Measurements from ENCODE around the gene ADSS2. TPM values are rescaled to one million over a fixed set of nuclear protein-coding genes. Genes with fewer than 3 reads are reported as not detected.

ADSS2 gene
- total RNA-seq, 1 donor, result 70.0 TPM

- no peak for DNase-seq (ENCODE audit: low read depth)
- TF ChIP-seq, protein P1, sequence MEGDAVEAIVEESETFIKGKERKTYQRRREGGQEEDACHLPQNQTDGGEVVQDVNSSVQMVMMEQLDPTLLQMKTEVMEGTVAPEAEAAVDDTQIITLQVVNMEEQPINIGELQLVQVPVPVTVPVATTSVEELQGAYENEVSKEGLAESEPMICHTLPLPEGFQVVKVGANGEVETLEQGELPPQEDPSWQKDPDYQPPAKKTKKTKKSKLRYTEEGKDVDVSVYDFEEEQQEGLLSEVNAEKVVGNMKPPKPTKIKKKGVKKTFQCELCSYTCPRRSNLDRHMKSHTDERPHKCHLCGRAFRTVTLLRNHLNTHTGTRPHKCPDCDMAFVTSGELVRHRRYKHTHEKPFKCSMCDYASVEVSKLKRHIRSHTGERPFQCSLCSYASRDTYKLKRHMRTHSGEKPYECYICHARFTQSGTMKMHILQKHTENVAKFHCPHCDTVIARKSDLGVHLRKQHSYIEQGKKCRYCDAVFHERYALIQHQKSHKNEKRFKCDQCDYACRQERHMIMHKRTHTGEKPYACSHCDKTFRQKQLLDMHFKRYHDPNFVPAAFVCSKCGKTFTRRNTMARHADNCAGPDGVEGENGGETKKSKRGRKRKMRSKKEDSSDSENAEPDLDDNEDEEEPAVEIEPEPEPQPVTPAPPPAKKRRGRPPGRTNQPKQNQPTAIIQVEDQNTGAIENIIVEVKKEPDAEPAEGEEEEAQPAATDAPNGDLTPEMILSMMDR (IDR thresholded peaks at IDR 0.05; ENCODE audit: insufficient read depth, low read depth, low read length), result no peak
- no peak overlapping the region for H3K4me3 ChIP-seq (ENCODE audit: low read depth, low read length)
These were observed 15.0 kb upstream of the ADSS2 start for GRCh38 chr1:244466724-244467123.

DNA sequence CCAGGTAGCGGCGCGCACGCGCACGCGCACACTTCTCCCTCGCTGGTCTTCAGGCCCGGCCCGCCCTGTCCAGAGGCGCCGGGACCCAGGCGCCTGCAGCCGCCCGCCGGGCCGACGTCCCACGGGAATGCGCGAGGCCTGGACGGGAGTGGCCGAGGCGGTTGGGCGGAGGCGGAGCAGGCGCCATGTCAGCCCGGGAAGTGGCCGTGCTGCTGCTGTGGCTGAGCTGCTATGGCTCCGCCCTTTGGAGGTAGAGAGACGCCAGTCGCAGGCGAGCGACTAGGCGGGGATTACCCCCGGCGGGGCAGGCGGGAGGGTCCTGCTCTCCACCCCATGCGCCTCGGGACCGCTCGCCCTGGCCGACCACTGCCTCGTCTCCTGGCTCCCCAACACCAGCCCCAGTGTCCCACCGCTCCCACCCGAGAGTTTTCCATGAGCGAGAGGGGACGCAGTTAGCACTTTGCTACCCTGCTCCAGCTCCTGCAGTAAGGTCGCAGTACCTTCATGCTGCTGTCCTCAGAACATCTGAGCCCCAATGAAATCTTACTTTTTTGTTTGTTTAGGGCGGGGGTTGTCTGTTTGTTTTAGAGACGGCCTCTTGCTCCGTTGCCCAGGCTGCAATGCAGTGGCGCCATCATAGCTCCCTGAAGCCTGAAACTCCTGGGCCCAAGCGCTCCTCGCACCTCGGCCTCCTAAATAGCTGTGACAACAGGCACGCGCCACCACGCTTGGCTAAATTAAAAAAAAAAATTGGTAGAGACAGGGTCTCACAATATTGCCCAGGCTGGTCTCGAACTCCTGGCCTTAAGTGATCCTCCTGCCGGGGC lies 9.7 kb upstream of the ADSS2 start, which contains the start of gene CATSPERE:
Gene CATSPERE (plus strand): TSS at position 29 of the 827 bp plus-strand sequence. CDS start 157 bp downstream, at position 186.
- TF ChIP-seq, protein P1 (IDR thresholded peaks at IDR 0.05; ENCODE audit: insufficient read depth, low read depth, low read length), result no peak
- peak; percentile 87 for DNase-seq (ENCODE audit: low read depth)
- H3K4me3 ChIP-seq (ENCODE audit: low read depth, low read length), result peak within 1 kb of the TSS; percentile 66

GRCh38 chr1:244460197-244460596 lies 8.5 kb upstream of the ADSS2 start:
- TF ChIP-seq, protein P1 (IDR thresholded peaks at IDR 0.05; ENCODE audit: insufficient read depth, low read depth, low read length), result no peak
- no peak overlapping the region for H3K4me3 ChIP-seq (ENCODE audit: low read depth, low read length)
- DNase-seq (ENCODE audit: low read depth), result no peak

- TF ChIP-seq, protein P1 (IDR thresholded peaks at IDR 0.05; ENCODE audit: insufficient read depth, low read depth, low read length), result no peak
- no peak for DNase-seq (ENCODE audit: low read depth)
These were observed 7.1 kb upstream of the ADSS2 start for GRCh38 chr1:244458781-244459180.

DNA sequence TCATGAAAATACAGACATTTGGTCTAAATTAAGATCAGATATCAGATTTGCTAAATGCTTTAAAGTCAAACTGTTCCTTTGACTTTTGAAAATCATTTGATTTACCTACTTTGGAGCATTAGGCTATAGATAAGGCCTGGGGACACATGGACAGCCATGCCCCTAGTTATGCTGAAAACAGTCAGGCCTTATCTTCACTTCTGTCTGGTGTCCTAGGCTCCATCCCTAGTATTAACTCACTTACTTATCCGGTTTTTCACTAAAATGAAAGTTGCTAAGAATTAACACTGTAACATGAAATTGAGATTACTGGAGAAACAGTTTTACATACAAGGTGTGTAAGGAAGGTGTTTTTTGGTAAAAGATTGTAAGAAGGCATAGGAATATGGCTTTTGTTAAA lies 4.9 kb upstream of the ADSS2 start:
- no peak overlapping the region for H3K4me3 ChIP-seq (ENCODE audit: low read depth, low read length)
- no peak for DNase-seq (ENCODE audit: low read depth)
- TF ChIP-seq, protein P1 (IDR thresholded peaks at IDR 0.05; ENCODE audit: insufficient read depth, low read depth, low read length), result no peak

More at GRCh38 chr1:244458781-244459180, 7.1 kb upstream of the ADSS2 start:
- H3K4me3 ChIP-seq (ENCODE audit: low read depth, low read length), result no peak overlapping the region

GRCh38 chr1:244454412-244454811 lies 2.7 kb upstream of the ADSS2 start:
- TF ChIP-seq, protein P1 (IDR thresholded peaks at IDR 0.05; ENCODE audit: insufficient read depth, low read depth, low read length), result no peak
- no peak overlapping the region for H3K4me3 ChIP-seq (ENCODE audit: low read depth, low read length)
- DNase-seq (ENCODE audit: low read depth), result no peak

Data from fibroblast of villous mesenchyme (primary cell).